Right kidney (tissue), 1 donor: ENCODE measurements around the gene SPOCD1.
A peak's percentile ranks its signal among the peaks of the same experiment; 100 is the strongest.

ENCODE experiments used
- DNase-seq: peaks from one replicate; pipeline ENCODE4 v3.0.0-alpha.2; 2016

The SPOCD1 gene

GRCh38 chr1:31755850-31756492 lies 59.9 kb downstream of the SPOCD1 start:
- peak; percentile 8 for DNase-seq

- DNase-seq = peak; percentile 6
Measured at GRCh38 chr1:31755197-31755611, 60.6 kb downstream of the SPOCD1 start.

- DNase-seq = no peak
Measured at GRCh38 chr1:31754397-31754796, 61.4 kb downstream of the SPOCD1 start.

GRCh38 chr1:31753707-31754349 lies 62.0 kb downstream of the SPOCD1 start:
- DNase-seq = peak; percentile 6

GRCh38 chr1:31752952-31753475 lies 62.8 kb downstream of the SPOCD1 start:
- DNase-seq = no peak

- DNase-seq = no peak
Measured at GRCh38 chr1:31752258-31752657, 63.6 kb downstream of the SPOCD1 start.

GRCh38 chr1:31751822-31752241 lies 64.0 kb downstream of the SPOCD1 start:
- DNase-seq = no peak

- DNase-seq = no peak
Measured at GRCh38 chr1:31750858-31751510, 64.8 kb downstream of the SPOCD1 start.

GRCh38 chr1:31749785-31750735 lies 65.8 kb downstream of the SPOCD1 start:
- no peak for DNase-seq

- DNase-seq = no peak
Measured at GRCh38 chr1:31748365-31748764, 67.5 kb downstream of the SPOCD1 start.

- no peak for DNase-seq
Measured at GRCh38 chr1:31747304-31747703, 68.5 kb downstream of the SPOCD1 start.

GRCh38 chr1:31746687-31747086 lies 69.1 kb downstream of the SPOCD1 start:
- DNase-seq = no peak

GRCh38 chr1:31745946-31746670 lies 69.7 kb downstream of the SPOCD1 start:
- no peak for DNase-seq

GRCh38 chr1:31745096-31745945 lies 70.5 kb downstream of the SPOCD1 start:
- no peak for DNase-seq

- DNase-seq = no peak
Measured at GRCh38 chr1:31744165-31744888, 71.5 kb downstream of the SPOCD1 start.

- DNase-seq = no peak
Measured at GRCh38 chr1:31742462-31743212, 73.2 kb downstream of the SPOCD1 start.
